Adrenal gland (tissue), 5 donors: ENCODE results near the gene PGA3.

Source experiments
- CTCF ChIP-seq, 6 experiments: fragments of 450-650 bp in 4 of 6; fragments of 200-600 bp in 2 of 6; sonication (generic) in 1 of 6; IDR thresholded peaks; 1 replicate in 5 of 6; 2 replicates in 1 of 6; pipeline versions ENCODE4 v1.5.1 to v1.8.0; 2016 to 2021; ENCODE audit warnings: antibody characterized with exemption in 6 of 6, mild to moderate bottlenecking in 2 of 6, moderate library complexity in 1 of 6
- POLR2A ChIP-seq, 2 donors: fragments of 450-650 bp; IDR thresholded peaks; one replicate each; pipeline ENCODE4 v1.6.1; 2017; ENCODE audit warnings: antibody characterized with exemption in 2 of 2, mild to moderate bottlenecking in 2 of 2, moderate library complexity in 1 of 2
- donor health status: DM: no; HTN: no; CAD: no.

GRCh38 chr11:61172888-61173287 is 30.4 kb upstream of the PGA3 start:
- no peak for TF ChIP-seq CTCF (IDR thresholded peaks at IDR 0.05)
- no peak for TF ChIP-seq POLR2A (IDR thresholded peaks at IDR 0.05)
